Stimulated activated CD8-positive, alpha-beta memory T cell treated with anti-CD3 and anti-CD28 coated beads, Interleukin-7, amount 100 ng/mL, for 1 hour (primary cell): ENCODE results near the gene BEND6.
"Not testable (repeated sequence)": the region's sequence is repeated elsewhere in the genome, so short reads cannot be mapped to it uniquely, and the experiment has no call there.

Experiments used
- DNase-seq, 2 donors: peaks; one replicate each; pipeline ENCODE4 v3.0.0-alpha.2; 2020; ENCODE audit warnings: low read depth in 2 of 2

BEND6 gene

GRCh38 chr6:56984361-56984760 lies 29.5 kb downstream of the BEND6 start:
- no peak for DNase-seq

- DNase-seq, result no peak
Observed at GRCh38 chr6:56984884-56985283, 30.0 kb downstream of the BEND6 start.

- DNase-seq, result no peak
Observed at GRCh38 chr6:56986611-56987010, 31.7 kb downstream of the BEND6 start.

GRCh38 chr6:56988145-56988544 lies 33.2 kb downstream of the BEND6 start:
- DNase-seq, result no peak

GRCh38 chr6:56992036-56992435 lies 37.1 kb downstream of the BEND6 start:
- DNase-seq, result no peak

- DNase-seq, result no peak
Observed at GRCh38 chr6:56992703-56993102, 37.8 kb downstream of the BEND6 start.

- no peak for DNase-seq
Observed at GRCh38 chr6:56995347-56995902, 40.5 kb downstream of the BEND6 start.

- no peak for DNase-seq
Observed at GRCh38 chr6:56996401-56996800, 41.5 kb downstream of the BEND6 start.

- no peak for DNase-seq
Observed at GRCh38 chr6:56999049-56999448, 44.1 kb downstream of the BEND6 start.

- DNase-seq, result not testable (repeated sequence)
Observed at GRCh38 chr6:56999748-57000147, 44.8 kb downstream of the BEND6 start.

GRCh38 chr6:57002197-57002596 lies 47.3 kb downstream of the BEND6 start:
- no peak for DNase-seq

- DNase-seq, result no peak
Observed at GRCh38 chr6:57004292-57004691, 49.4 kb downstream of the BEND6 start.

- DNase-seq, result no peak
Observed at GRCh38 chr6:57006101-57006500, 51.2 kb downstream of the BEND6 start.

GRCh38 chr6:57008069-57008468 lies 53.2 kb downstream of the BEND6 start:
- DNase-seq, result not testable (repeated sequence)

GRCh38 chr6:57013521-57013926 lies 58.6 kb downstream of the BEND6 start:
- no peak for DNase-seq

- no peak for DNase-seq
Observed at GRCh38 chr6:57017069-57017468, 62.2 kb downstream of the BEND6 start.

GRCh38 chr6:57017841-57018240 lies 62.9 kb downstream of the BEND6 start:
- no peak for DNase-seq

- DNase-seq, result no peak
Observed at GRCh38 chr6:57019434-57019833, 64.5 kb downstream of the BEND6 start.

GRCh38 chr6:57021086-57021720 lies 66.3 kb downstream of the BEND6 start:
- no peak for DNase-seq

GRCh38 chr6:57024321-57024720 lies 69.4 kb downstream of the BEND6 start:
- no peak for DNase-seq

GRCh38 chr6:57024775-57025174 lies 69.9 kb downstream of the BEND6 start:
- DNase-seq, result no peak

- no peak for DNase-seq
Observed at GRCh38 chr6:57026001-57026400, 71.1 kb downstream of the BEND6 start.

GRCh38 chr6:57027301-57027700 lies 72.4 kb downstream of the BEND6 start:
- no peak for DNase-seq

- DNase-seq, result no peak
Observed at GRCh38 chr6:57029213-57029612, 74.3 kb downstream of the BEND6 start.
